Esophagus muscularis mucosa (tissue), 3 donors: Measurements from ENCODE around the gene LENG8.

ENCODE experiments used
- CTCF ChIP-seq, 3 experiments: fragments of 200-600 bp in 2 of 3; fragments of 450-650 bp in 1 of 3; sonication (generic) in 2 of 3; IDR thresholded peaks; one replicate each; pipeline ENCODE4 v1.5.1; 2017 to 2019; ENCODE audit warnings: antibody characterized with exemption in 3 of 3, mild to moderate bottlenecking in 2 of 3, moderate library complexity in 1 of 3
- POLR2A ChIP-seq: fragments of 450-650 bp; IDR thresholded peaks from one replicate; pipeline ENCODE4 v1.6.1; 2017; ENCODE audit warnings: antibody characterized with exemption, moderate library complexity, mild to moderate bottlenecking, low read depth
- POLR2AphosphoS5 ChIP-seq, 2 donors: sonication (generic); formaldehyde crosslinking; IDR thresholded peaks; one replicate each; pipeline ENCODE4 v1.6.1; 2017; ENCODE audit warnings: antibody characterized with exemption in 2 of 2

GRCh38 chr19:54485851-54486250, 36.9 kb downstream of the LENG8 start:
- no peak for TF ChIP-seq POLR2A
- no peak for TF ChIP-seq CTCF (IDR thresholded peaks at IDR 0.05)
- TF ChIP-seq POLR2AphosphoS5 (IDR thresholded peaks at IDR 0.05), result no peak
